Muscle of leg (tissue), 16 donors: Measurements from ENCODE around the gene NDUFAF3. TPM values are rescaled to one million over a fixed set of nuclear protein-coding genes. Genes with fewer than 3 reads are reported as not detected.

Experiments
- DNase-seq: peaks from one replicate; pipeline ENCODE4 v3.0.0; 2013
- H3K27ac ChIP-seq: one replicate; pipeline ENCODE4 v1.5.1; 2013; ENCODE audit warnings: mild to moderate bottlenecking, low read length, control low read depth
- H3K27me3 ChIP-seq: one replicate; pipeline ENCODE4 v1.6.1; 2013; ENCODE audit warnings: low read length; ENCODE audit not compliant: control insufficient read depth, insufficient read depth
- H3K36me3 ChIP-seq: one replicate; pipeline ENCODE4 v1.6.1; 2013; ENCODE audit warnings: low read length; ENCODE audit not compliant: control insufficient read depth, insufficient read depth
- H3K4me1 ChIP-seq: one replicate; pipeline ENCODE4 v1.6.1; 2013; ENCODE audit warnings: low read length; ENCODE audit not compliant: control insufficient read depth, insufficient read depth
- H3K4me3 ChIP-seq: one replicate; pipeline ENCODE4 v1.5.1; 2013; ENCODE audit warnings: low read length, control low read depth
- H3K9me3 ChIP-seq: replicated peaks from 2 replicates; pipeline ENCODE4 v1.6.1; 2013; ENCODE audit warnings: low read depth, low read length; ENCODE audit not compliant: control insufficient read depth
- WGBS: methylation state at CpG from one replicate; pipeline ENCODE4 v1.1.5; 2013; ENCODE audit warnings: missing lambda C conversion rate; ENCODE audit not compliant: insufficient coverage; 5-methylcytosine and 5-hydroxymethylcytosine counted together
- long read RNA-seq, 11 donors: transcript quantifications; one replicate each; lab custom pipeline, GENCODE V29; 2026
- polyA plus RNA-seq, 8 donors: library from polyadenylated mRNA; unstranded; fragments of 120-200 nt; gene quantifications; one replicate each; pipeline versions ENCODE4 v1.2.1 to v1.2.3, GENCODE V29; 2013; ENCODE audit warnings: inconsistent platforms in 1 of 8, low replicate concordance in 1 of 8; ENCODE audit not compliant: insufficient read length in 8 of 8, insufficient read depth in 1 of 8
- total RNA-seq: library from RNA; stranded (reverse); fragments of 120-200 nt; gene quantifications from one replicate; pipeline ENCODE4 v1.2.4, GENCODE V29; 2013

The NDUFAF3 gene
- total RNA-seq (46.8 TPM), polyA plus RNA-seq (10 to 100 TPM; 48.3 to 64.1 (median 52.7) TPM)
- long read RNA-seq, donor 1, transcript NDUFAF3-202 (5 exons, 2,012 nt): major isoform, 30 of 31 reads
- long read RNA-seq, donor 1, partial matches to known transcripts: 0 of 31 reads
- long read RNA-seq, donor 1, other reads (novel, unspliced or antisense): 0 of 31 reads
- long read RNA-seq, donor 2, partial matches to known transcripts: 0 of 2 reads
- long read RNA-seq, donor 2, other reads (novel, unspliced or antisense): 0 of 2 reads
- long read RNA-seq, donor 3, transcript NDUFAF3-202 (5 exons, 2,012 nt): major isoform, 55 of 63 reads
- long read RNA-seq, donor 3, partial matches to known transcripts: 0 of 63 reads
- long read RNA-seq, donor 3, other reads (novel, unspliced or antisense): 6 of 63 reads
- long read RNA-seq, donor 4, transcript NDUFAF3-202 (5 exons, 2,012 nt): major isoform, 32 of 41 reads
- long read RNA-seq, donor 4, partial matches to known transcripts: 0 of 41 reads
- long read RNA-seq, donor 4, other reads (novel, unspliced or antisense): 6 of 41 reads
- long read RNA-seq, donor 5, transcript NDUFAF3-202 (5 exons, 2,012 nt): major isoform, 99 of 117 reads
- long read RNA-seq, donor 5, partial matches to known transcripts: 0 of 117 reads
- long read RNA-seq, donor 5, other reads (novel, unspliced or antisense): 17 of 117 reads
- long read RNA-seq, donor 6, transcript NDUFAF3-202 (5 exons, 2,012 nt): major isoform, 74 of 89 reads
- long read RNA-seq, donor 6, partial matches to known transcripts: 0 of 89 reads
- long read RNA-seq, donor 6, other reads (novel, unspliced or antisense): 11 of 89 reads
- long read RNA-seq, donor 7, transcript NDUFAF3-202 (5 exons, 2,012 nt): major isoform, 58 of 83 reads
- long read RNA-seq, donor 7, partial matches to known transcripts: 6 of 83 reads
- long read RNA-seq, donor 7, other reads (novel, unspliced or antisense): 14 of 83 reads
- long read RNA-seq, donor 8, transcript NDUFAF3-202 (5 exons, 2,012 nt): major isoform, 32 of 41 reads
- long read RNA-seq, donor 8, partial matches to known transcripts: 0 of 41 reads
- long read RNA-seq, donor 8, other reads (novel, unspliced or antisense): 5 of 41 reads
- long read RNA-seq, donor 9, transcript NDUFAF3-202 (5 exons, 2,012 nt): major isoform, 35 of 41 reads
- long read RNA-seq, donor 9, partial matches to known transcripts: 0 of 41 reads
- long read RNA-seq, donor 9, other reads (novel, unspliced or antisense): 6 of 41 reads
- long read RNA-seq, donor 10, transcript NDUFAF3-202 (5 exons, 2,012 nt): major isoform, 62 of 83 reads
- long read RNA-seq, donor 10, transcript NDUFAF3-206 (4 exons, 826 nt): minor isoform, 6 of 83 reads
- long read RNA-seq, donor 10, partial matches to known transcripts: 5 of 83 reads
- long read RNA-seq, donor 10, other reads (novel, unspliced or antisense): 7 of 83 reads
- long read RNA-seq, donor 11, transcript NDUFAF3-202 (5 exons, 2,012 nt): major isoform, 48 of 55 reads
- long read RNA-seq, donor 11, partial matches to known transcripts: 0 of 55 reads
- long read RNA-seq, donor 11, other reads (novel, unspliced or antisense): 6 of 55 reads

GRCh38 chr3:49021813-49022687 is at the start of gene NDUFAF3:
Gene NDUFAF3 (plus strand): TSS chr3:49022121. CDS start chr3:49022145, 24 bp downstream.
- Histone ChIP-seq H3K9me3 (no peaks in the 10 kb centered on the region), H3K4me1 (peaks cover 45% of the 10 kb centered on the region), H3K27me3 (no peaks in the 10 kb centered on the region), H3K4me3 (peak within 1 kb of the TSS; percentile 95), H3K27ac (peak within 1 kb of the TSS; percentile 99), H3K36me3 (peaks cover 42% of the 10 kb centered on the region)
- peak; percentile 97 for DNase-seq
- WGBS: 0% methylated on average over 83 of the region's 83 CpGs

GRCh38 chr3:48974076-48974864 is 47.7 kb upstream of the NDUFAF3 start:
- Histone ChIP-seq H3K27me3 (no peaks in the 10 kb centered on the region), H3K27ac (no peak overlapping the region), H3K4me1 (no peaks in the 10 kb centered on the region), H3K36me3 (peaks cover 86% of the 10 kb centered on the region), H3K9me3 (no peaks in the 10 kb centered on the region), H3K4me3 (no peak overlapping the region)
- 93% methylated on average over 7 of the region's 10 CpGs for WGBS
- no peak for DNase-seq

GRCh38 chr3:48979451-48979850 is 42.5 kb upstream of the NDUFAF3 start:
- H3K4me3 ChIP-seq: no peak overlapping the region
- WGBS: no CpG with 5 or more reads among the region's 3 CpGs
- peaks cover 81% of the 10 kb centered on the region for H3K36me3 ChIP-seq
- H3K9me3 ChIP-seq: no peaks in the 10 kb centered on the region
- H3K4me1 ChIP-seq: no peaks in the 10 kb centered on the region
- H3K27ac ChIP-seq: no peak overlapping the region
- DNase-seq: no peak
- H3K27me3 ChIP-seq: no peaks in the 10 kb centered on the region

- 90% methylated on average over 2 of the region's 4 CpGs for WGBS
- no peak overlapping the region for H3K4me3 ChIP-seq
- no peaks in the 10 kb centered on the region for H3K4me1 ChIP-seq
- peaks cover 82% of the 10 kb centered on the region for H3K36me3 ChIP-seq
- H3K9me3 ChIP-seq: no peaks in the 10 kb centered on the region
- DNase-seq: no peak
- H3K27me3 ChIP-seq: no peaks in the 10 kb centered on the region
- H3K27ac ChIP-seq: no peak overlapping the region
Observed at GRCh38 chr3:48980295-48980694, 41.6 kb upstream of the NDUFAF3 start.

GRCh38 chr3:48982016-48982415 is 39.9 kb upstream of the NDUFAF3 start:
- peaks cover 78% of the 10 kb centered on the region for H3K36me3 ChIP-seq
- H3K4me3 ChIP-seq: no peak overlapping the region
- no peaks in the 10 kb centered on the region for H3K9me3 ChIP-seq
- no peaks in the 10 kb centered on the region for H3K4me1 ChIP-seq
- H3K27ac ChIP-seq: no peak overlapping the region
- no peaks in the 10 kb centered on the region for H3K27me3 ChIP-seq
- no peak for DNase-seq

GRCh38 chr3:48982686-48983085 is 39.2 kb upstream of the NDUFAF3 start:
- no peak overlapping the region for H3K27ac ChIP-seq
- H3K36me3 ChIP-seq: peaks cover 75% of the 10 kb centered on the region
- no peaks in the 10 kb centered on the region for H3K27me3 ChIP-seq
- no peaks in the 10 kb centered on the region for H3K9me3 ChIP-seq
- DNase-seq: no peak
- H3K4me3 ChIP-seq: no peak overlapping the region
- 87% methylated on average over 3 of the region's 5 CpGs for WGBS
- H3K4me1 ChIP-seq: no peaks in the 10 kb centered on the region

- no peak for DNase-seq
- no peak overlapping the region for H3K27ac ChIP-seq
- H3K4me3 ChIP-seq: no peak overlapping the region
- H3K27me3 ChIP-seq: no peaks in the 10 kb centered on the region
- WGBS: 83% methylated on average over 1 of the region's 4 CpGs
- no peaks in the 10 kb centered on the region for H3K4me1 ChIP-seq
- H3K36me3 ChIP-seq: peaks cover 70% of the 10 kb centered on the region
- H3K9me3 ChIP-seq: no peaks in the 10 kb centered on the region
Observed at GRCh38 chr3:48983096-48983495, 38.8 kb upstream of the NDUFAF3 start.

GRCh38 chr3:48984663-48985062 is 37.3 kb upstream of the NDUFAF3 start:
- DNase-seq: no peak
- H3K4me1 ChIP-seq: peaks cover 8% of the 10 kb centered on the region
- H3K27ac ChIP-seq: no peak overlapping the region
- no peak overlapping the region for H3K4me3 ChIP-seq
- no peaks in the 10 kb centered on the region for H3K9me3 ChIP-seq
- peaks cover 57% of the 10 kb centered on the region for H3K36me3 ChIP-seq
- no peaks in the 10 kb centered on the region for H3K27me3 ChIP-seq
